ENCODE data around the gene LRRIQ1. TPM values are rescaled to one million over a fixed set of nuclear protein-coding genes. Genes with fewer than 3 reads are reported as not detected.
"Not testable (repeated sequence)": the region's sequence is repeated elsewhere in the genome, so short reads cannot be mapped to it uniquely, and the experiment has no call there.

LRRIQ1 gene
- total RNA-seq, 1 donor from 2014 or later, result 25.5 TPM

- Histone ChIP-seq H3K36me3 (no peaks in the 10 kb centered on the region), H4K20me1 (ENCODE audit: low read depth) (no peaks in the 10 kb centered on the region)
- H3K27me3 Mint-ChIP-seq (ENCODE audit: insufficient read depth, low read depth), result no peaks in the 10 kb centered on the region
Measured at GRCh38 chr12:85186236-85186635, 150.1 kb downstream of the LRRIQ1 start.

DNA sequence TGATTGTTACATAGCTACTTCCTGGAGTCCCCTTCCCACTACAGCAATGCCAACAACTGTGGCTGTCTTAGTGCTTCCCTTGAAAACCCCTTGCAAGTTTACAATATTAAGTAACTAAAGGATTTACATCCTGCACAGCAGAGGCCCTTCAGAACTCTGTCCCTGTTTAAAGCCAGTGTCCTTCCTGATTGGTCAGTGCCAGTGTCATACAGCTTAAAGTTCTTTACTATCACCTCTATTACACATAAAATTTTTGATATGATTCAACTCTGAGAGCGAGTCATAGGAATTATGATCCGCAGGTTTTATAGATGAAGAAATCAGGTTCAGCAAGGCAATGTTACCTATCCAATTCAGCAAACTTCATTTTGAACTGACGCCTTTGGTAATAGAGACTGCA is 152.5 kb downstream of the LRRIQ1 start:
- Histone ChIP-seq H3K36me3 (no peaks in the 10 kb centered on the region), H3K9me3 (ENCODE audit: low read depth) (no peaks in the 10 kb centered on the region), H3K4me1 (no peaks in the 10 kb centered on the region), H3K27me3 (no peaks in the 10 kb centered on the region), H3K4me3 (no peak overlapping the region), H3K9ac (no peak overlapping the region), H3K4me2 (no peak overlapping the region), H4K20me1 (ENCODE audit: low read depth) (no peaks in the 10 kb centered on the region), H3F3A (ENCODE audit: low read depth) (peaks cover 11% of the 10 kb centered on the region), H3K27ac (no peak overlapping the region), H2AFZ (replicated peaks) (no peak overlapping the region), H3K79me2 (ENCODE audit: low read depth) (no peaks in the 10 kb centered on the region)
- Mint-ChIP-seq H3K27me3 (ENCODE audit: insufficient read depth, low read depth) (no peaks in the 10 kb centered on the region), H3K36me3 (no peaks in the 10 kb centered on the region), H3K27ac (no peak overlapping the region), H3K9me3 (no peaks in the 10 kb centered on the region), H3K4me3 (no peak overlapping the region), H3K4me1 (no peaks in the 10 kb centered on the region)
- DNase-seq (ENCODE audit: low spot score), result no peak
- TF ChIP-seq CTCF (IDR thresholded peaks at IDR 0.05), result no peak
- no peak for TF ChIP-seq EZH2phosphoT487 (IDR thresholded peaks at IDR 0.05)
- no peak for TF ChIP-seq EZH2 (IDR thresholded peaks at IDR 0.05)

More at GRCh38 chr12:85186236-85186635, 150.1 kb downstream of the LRRIQ1 start:
- H3K27me3 ChIP-seq, result no peaks in the 10 kb centered on the region
- no peak overlapping the region for H3K27ac Mint-ChIP-seq
- no peaks in the 10 kb centered on the region for H3K9me3 ChIP-seq (ENCODE audit: low read depth)
- no peak overlapping the region for H3K4me2 ChIP-seq
- no peaks in the 10 kb centered on the region for H3K4me1 Mint-ChIP-seq
- DNase-seq (ENCODE audit: low spot score), result no peak
- no peak overlapping the region for H2AFZ ChIP-seq (replicated peaks)
- no peak overlapping the region for H3K4me3 Mint-ChIP-seq
- H3K4me3 ChIP-seq, result no peak overlapping the region
- H3K4me1 ChIP-seq, result no peaks in the 10 kb centered on the region
- H3K79me2 ChIP-seq (ENCODE audit: low read depth), result no peaks in the 10 kb centered on the region
- H3K9me3 Mint-ChIP-seq, result no peaks in the 10 kb centered on the region
- TF ChIP-seq CTCF (IDR thresholded peaks at IDR 0.05) (no peak), EZH2phosphoT487 (IDR thresholded peaks at IDR 0.05) (no peak), EZH2 (IDR thresholded peaks at IDR 0.05) (no peak)
- H3K9ac ChIP-seq, result no peak overlapping the region
- H3K27ac ChIP-seq, result no peak overlapping the region
- peaks cover 6% of the 10 kb centered on the region for H3F3A ChIP-seq (ENCODE audit: low read depth)
- no peaks in the 10 kb centered on the region for H3K36me3 Mint-ChIP-seq

DNA sequence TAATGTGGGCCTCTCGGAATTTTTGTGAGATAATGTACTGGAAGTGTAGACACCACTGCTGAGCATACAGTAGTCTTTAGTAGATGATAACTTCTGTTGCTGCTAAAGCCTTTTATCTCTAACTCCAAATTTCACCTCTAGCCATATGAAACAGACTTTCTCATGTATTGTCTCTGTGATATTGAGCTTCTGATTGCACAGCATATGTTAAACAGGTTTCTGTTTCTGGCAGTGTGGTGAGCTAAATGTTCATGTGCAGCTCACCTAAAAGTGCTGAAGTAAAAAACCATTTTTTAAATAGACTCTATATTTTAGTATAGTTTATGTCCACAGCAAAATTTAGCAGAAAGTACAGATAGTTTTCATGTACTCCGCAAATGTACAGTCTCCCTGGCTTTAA is 154.6 kb downstream of the LRRIQ1 start:
- Mint-ChIP-seq H3K27ac (no peak overlapping the region), H3K4me3 (no peak overlapping the region), H3K36me3 (no peaks in the 10 kb centered on the region), H3K4me1 (no peaks in the 10 kb centered on the region), H3K27me3 (ENCODE audit: insufficient read depth, low read depth) (no peaks in the 10 kb centered on the region), H3K9me3 (no peaks in the 10 kb centered on the region)
- H2AFZ ChIP-seq (replicated peaks), result no peak overlapping the region
- no peaks in the 10 kb centered on the region for H3K4me1 ChIP-seq
- H3K27me3 ChIP-seq, result no peaks in the 10 kb centered on the region
- TF ChIP-seq CTCF (IDR thresholded peaks at IDR 0.05), result no peak
- TF ChIP-seq EZH2phosphoT487 (IDR thresholded peaks at IDR 0.05), result no peak
- no peak for TF ChIP-seq EZH2 (IDR thresholded peaks at IDR 0.05)
- H3K36me3 ChIP-seq, result no peaks in the 10 kb centered on the region
- H3K9me3 ChIP-seq (ENCODE audit: low read depth), result no peaks in the 10 kb centered on the region
- H3K4me3 ChIP-seq, result no peak overlapping the region
- no peak overlapping the region for H3K9ac ChIP-seq
- H3K27ac ChIP-seq, result no peak overlapping the region
- no peaks in the 10 kb centered on the region for H3K79me2 ChIP-seq (ENCODE audit: low read depth)
- H3F3A ChIP-seq (ENCODE audit: low read depth), result peaks cover 11% of the 10 kb centered on the region
- H4K20me1 ChIP-seq (ENCODE audit: low read depth), result no peaks in the 10 kb centered on the region
- no peak for DNase-seq (ENCODE audit: low spot score)
- H3K4me2 ChIP-seq, result no peak overlapping the region

DNA sequence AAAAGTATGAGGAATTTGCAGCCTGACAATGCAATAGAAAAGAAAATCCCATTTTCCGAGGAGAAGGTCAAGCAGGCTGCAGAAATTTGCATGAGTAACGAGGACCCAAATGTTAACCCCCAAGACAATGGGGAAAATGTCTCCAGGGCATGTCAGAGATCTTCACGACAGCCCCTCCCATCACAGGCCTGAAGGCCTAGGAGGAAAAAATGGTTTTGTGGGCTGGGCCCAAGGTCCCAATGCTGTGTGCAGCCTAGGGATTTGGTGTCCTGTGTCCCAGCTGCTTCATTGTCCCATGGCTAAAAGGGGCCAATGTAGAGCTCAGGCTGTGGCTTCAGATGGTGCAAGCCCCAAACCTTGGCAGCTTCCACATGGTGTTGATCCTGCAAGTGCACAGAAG is 167.7 kb downstream of the LRRIQ1 start:
- not testable (repeated sequence) for H3K27me3 ChIP-seq; H3K4me1 ChIP-seq; DNase-seq (ENCODE audit: low spot score); H3K9ac ChIP-seq; H3K4me3 ChIP-seq; H3K27ac ChIP-seq; H3K9me3 ChIP-seq (ENCODE audit: low read depth); H3K79me2 ChIP-seq (ENCODE audit: low read depth); H3K4me2 ChIP-seq; H3F3A ChIP-seq (ENCODE audit: low read depth); H3K27me3 Mint-ChIP-seq (ENCODE audit: insufficient read depth, low read depth); H4K20me1 ChIP-seq (ENCODE audit: low read depth); H2AFZ ChIP-seq (replicated peaks); H3K36me3 ChIP-seq; H3K27ac Mint-ChIP-seq; H3K36me3 Mint-ChIP-seq; H3K4me1 Mint-ChIP-seq; H3K4me3 Mint-ChIP-seq
- H3K9me3 Mint-ChIP-seq, result peaks cover 11% of the 10 kb centered on the region
